Measurements from ENCODE around the gene DNMT1.

DNMT1 gene

GRCh38 chr19:10152100-10152499 lies 42.7 kb downstream of the DNMT1 start:
- Histone ChIP-seq H3K9ac (ENCODE audit: low read length) (no peak overlapping the region), H3K36me3 (ENCODE audit: insufficient read depth, low read length) (peaks cover 44% of the 10 kb centered on the region), H3K27ac (ENCODE audit: low read depth, low read length) (no peak overlapping the region), H3K9me3 (ENCODE audit: low read length) (no peaks in the 10 kb centered on the region), H3K4me1 (ENCODE audit: insufficient read depth, low read length) (no peaks in the 10 kb centered on the region), H3K27me3 (ENCODE audit: control insufficient read depth in 1 of 2, insufficient read depth in 2 of 2, low read length in 2 of 2) (no peaks in the 10 kb centered on the region), H3K4me3 (ENCODE audit: low read depth in 1 of 2, low read length in 2 of 2) (no peak overlapping the region)

GRCh38 chr19:10151521-10151920 lies 43.2 kb downstream of the DNMT1 start:
- Histone ChIP-seq H3K9ac (ENCODE audit: low read length) (no peak overlapping the region), H3K9me3 (ENCODE audit: low read length) (no peaks in the 10 kb centered on the region), H3K4me3 (ENCODE audit: low read depth in 1 of 2, low read length in 2 of 2) (no peak overlapping the region), H3K27me3 (ENCODE audit: control insufficient read depth in 1 of 2, insufficient read depth in 2 of 2, low read length in 2 of 2) (no peaks in the 10 kb centered on the region), H3K4me1 (ENCODE audit: insufficient read depth, low read length) (no peaks in the 10 kb centered on the region), H3K27ac (ENCODE audit: low read depth, low read length) (no peak overlapping the region), H3K36me3 (ENCODE audit: insufficient read depth, low read length) (peaks cover 48% of the 10 kb centered on the region)

- Histone ChIP-seq H3K9me3 (ENCODE audit: low read length) (no peaks in the 10 kb centered on the region), H3K36me3 (ENCODE audit: insufficient read depth, low read length) (peaks cover 61% of the 10 kb centered on the region), H3K27ac (ENCODE audit: low read depth, low read length) (no peak overlapping the region)
Observed at GRCh38 chr19:10149427-10149826, 45.3 kb downstream of the DNMT1 start.

GRCh38 chr19:10146142-10146541 lies 48.6 kb downstream of the DNMT1 start:
- Histone ChIP-seq H3K4me1 (ENCODE audit: insufficient read depth, low read length) (no peaks in the 10 kb centered on the region), H3K9ac (ENCODE audit: low read length) (no peak overlapping the region), H3K36me3 (ENCODE audit: insufficient read depth, low read length) (peaks cover 77% of the 10 kb centered on the region), H3K27me3 (ENCODE audit: control insufficient read depth in 1 of 2, insufficient read depth in 2 of 2, low read length in 2 of 2) (no peaks in the 10 kb centered on the region), H3K4me3 (ENCODE audit: low read depth in 1 of 2, low read length in 2 of 2) (no peak overlapping the region), H3K27ac (ENCODE audit: low read depth, low read length) (no peak overlapping the region), H3K9me3 (ENCODE audit: low read length) (no peaks in the 10 kb centered on the region)

More at GRCh38 chr19:10149427-10149826, 45.3 kb downstream of the DNMT1 start:
- no peaks in the 10 kb centered on the region for H3K4me1 ChIP-seq (ENCODE audit: insufficient read depth, low read length)
- H3K9ac ChIP-seq (ENCODE audit: low read length) = no peak overlapping the region
- H3K4me3 ChIP-seq (ENCODE audit: low read depth in 1 of 2, low read length in 2 of 2) = no peak overlapping the region
- H3K27me3 ChIP-seq (ENCODE audit: control insufficient read depth in 1 of 2, insufficient read depth in 2 of 2, low read length in 2 of 2) = no peaks in the 10 kb centered on the region

- no peak overlapping the region for H3K27ac ChIP-seq (ENCODE audit: low read depth, low read length)
- H3K4me1 ChIP-seq (ENCODE audit: insufficient read depth, low read length) = no peaks in the 10 kb centered on the region
- H3K36me3 ChIP-seq (ENCODE audit: insufficient read depth, low read length) = peaks cover 73% of the 10 kb centered on the region
- H3K4me3 ChIP-seq (ENCODE audit: low read depth in 1 of 2, low read length in 2 of 2) = no peak overlapping the region
- H3K9me3 ChIP-seq (ENCODE audit: low read length) = no peaks in the 10 kb centered on the region
- H3K27me3 ChIP-seq (ENCODE audit: control insufficient read depth in 1 of 2, insufficient read depth in 2 of 2, low read length in 2 of 2) = no peaks in the 10 kb centered on the region
- no peak overlapping the region for H3K9ac ChIP-seq (ENCODE audit: low read length)
Observed at GRCh38 chr19:10145031-10145430, 49.7 kb downstream of the DNMT1 start.

- Histone ChIP-seq H3K4me3 (ENCODE audit: low read depth in 1 of 2, low read length in 2 of 2) (no peak overlapping the region), H3K27me3 (ENCODE audit: control insufficient read depth in 1 of 2, insufficient read depth in 2 of 2, low read length in 2 of 2) (no peaks in the 10 kb centered on the region), H3K9me3 (ENCODE audit: low read length) (no peaks in the 10 kb centered on the region), H3K4me1 (ENCODE audit: insufficient read depth, low read length) (no peaks in the 10 kb centered on the region), H3K9ac (ENCODE audit: low read length) (no peak overlapping the region), H3K27ac (ENCODE audit: low read depth, low read length) (no peak overlapping the region), H3K36me3 (ENCODE audit: insufficient read depth, low read length) (peaks cover 67% of the 10 kb centered on the region)
Observed at GRCh38 chr19:10144361-10144760, 50.4 kb downstream of the DNMT1 start.

- Histone ChIP-seq H3K4me1 (ENCODE audit: insufficient read depth, low read length) (no peaks in the 10 kb centered on the region), H3K9ac (ENCODE audit: low read length) (no peak overlapping the region), H3K4me3 (ENCODE audit: low read depth in 1 of 2, low read length in 2 of 2) (no peak overlapping the region), H3K27ac (ENCODE audit: low read depth, low read length) (no peak overlapping the region), H3K27me3 (ENCODE audit: control insufficient read depth in 1 of 2, insufficient read depth in 2 of 2, low read length in 2 of 2) (no peaks in the 10 kb centered on the region), H3K9me3 (ENCODE audit: low read length) (no peaks in the 10 kb centered on the region), H3K36me3 (ENCODE audit: insufficient read depth, low read length) (peaks cover 64% of the 10 kb centered on the region)
Observed at GRCh38 chr19:10143681-10144080, 51.1 kb downstream of the DNMT1 start.

GRCh38 chr19:10142701-10143375 lies 51.9 kb downstream of the DNMT1 start:
- peaks cover 68% of the 10 kb centered on the region for H3K36me3 ChIP-seq (ENCODE audit: insufficient read depth, low read length)
- no peak overlapping the region for H3K9ac ChIP-seq (ENCODE audit: low read length)
- no peak overlapping the region for H3K27ac ChIP-seq (ENCODE audit: low read depth, low read length)

GRCh38 chr19:10141973-10142372 lies 52.8 kb downstream of the DNMT1 start:
- no peak overlapping the region for H3K27ac ChIP-seq (ENCODE audit: low read depth, low read length)

More at GRCh38 chr19:10142701-10143375, 51.9 kb downstream of the DNMT1 start:
- H3K4me1 ChIP-seq (ENCODE audit: insufficient read depth, low read length) = no peaks in the 10 kb centered on the region
- no peaks in the 10 kb centered on the region for H3K27me3 ChIP-seq (ENCODE audit: control insufficient read depth in 1 of 2, insufficient read depth in 2 of 2, low read length in 2 of 2)
- no peaks in the 10 kb centered on the region for H3K9me3 ChIP-seq (ENCODE audit: low read length)
- H3K4me3 ChIP-seq (ENCODE audit: low read depth in 1 of 2, low read length in 2 of 2) = no peak overlapping the region

GRCh38 chr19:10141479-10141878 lies 53.3 kb downstream of the DNMT1 start:
- Histone ChIP-seq H3K27me3 (ENCODE audit: control insufficient read depth in 1 of 2, insufficient read depth in 2 of 2, low read length in 2 of 2) (no peaks in the 10 kb centered on the region), H3K27ac (ENCODE audit: low read depth, low read length) (no peak overlapping the region), H3K4me3 (ENCODE audit: low read depth in 1 of 2, low read length in 2 of 2) (no peak overlapping the region), H3K9ac (ENCODE audit: low read length) (no peak overlapping the region), H3K9me3 (ENCODE audit: low read length) (no peaks in the 10 kb centered on the region), H3K36me3 (ENCODE audit: insufficient read depth, low read length) (peaks cover 74% of the 10 kb centered on the region), H3K4me1 (ENCODE audit: insufficient read depth, low read length) (no peaks in the 10 kb centered on the region)

More at GRCh38 chr19:10141973-10142372, 52.8 kb downstream of the DNMT1 start:
- Histone ChIP-seq H3K4me3 (ENCODE audit: low read depth in 1 of 2, low read length in 2 of 2) (no peak overlapping the region), H3K4me1 (ENCODE audit: insufficient read depth, low read length) (no peaks in the 10 kb centered on the region), H3K9ac (ENCODE audit: low read length) (no peak overlapping the region), H3K27me3 (ENCODE audit: control insufficient read depth in 1 of 2, insufficient read depth in 2 of 2, low read length in 2 of 2) (no peaks in the 10 kb centered on the region), H3K36me3 (ENCODE audit: insufficient read depth, low read length) (peaks cover 76% of the 10 kb centered on the region), H3K9me3 (ENCODE audit: low read length) (no peaks in the 10 kb centered on the region)

- H3K27me3 ChIP-seq (ENCODE audit: control insufficient read depth in 1 of 2, insufficient read depth in 2 of 2, low read length in 2 of 2) = no peaks in the 10 kb centered on the region
- H3K4me3 ChIP-seq (ENCODE audit: low read depth in 1 of 2, low read length in 2 of 2) = no peak overlapping the region
Observed at GRCh38 chr19:10139952-10140351, 54.8 kb downstream of the DNMT1 start.

More at GRCh38 chr19:10139952-10140351, 54.8 kb downstream of the DNMT1 start:
- no peaks in the 10 kb centered on the region for H3K4me1 ChIP-seq (ENCODE audit: insufficient read depth, low read length)
- no peak overlapping the region for H3K27ac ChIP-seq (ENCODE audit: low read depth, low read length)
- H3K36me3 ChIP-seq (ENCODE audit: insufficient read depth, low read length) = peaks cover 59% of the 10 kb centered on the region
- no peak overlapping the region for H3K9ac ChIP-seq (ENCODE audit: low read length)
- H3K9me3 ChIP-seq (ENCODE audit: low read length) = no peaks in the 10 kb centered on the region
